Stimulated activated CD8-positive, alpha-beta memory T cell treated with anti-CD3 and anti-CD28 coated beads, Interleukin-15, amount 100 ng/mL, for 1 hour (primary cell): ENCODE measurements around the gene MLANA.
"Not testable (repeated sequence)": the region's sequence is repeated elsewhere in the genome, so short reads cannot be mapped to it uniquely, and the experiment has no call there.

Experiments used
- DNase-seq: peaks from one replicate; pipeline ENCODE4 v3.0.0-alpha.2; 2020; ENCODE audit warnings: low read depth

Gene MLANA

GRCh38 chr9:5870020-5870339 is 20.7 kb upstream of the MLANA start:
- DNase-seq, result no peak

- no peak for DNase-seq
These were observed 20.0 kb upstream of the MLANA start for GRCh38 chr9:5870691-5871090.

GRCh38 chr9:5871785-5872184 is 18.9 kb upstream of the MLANA start:
- DNase-seq, result no peak

GRCh38 chr9:5872511-5872910 is 18.2 kb upstream of the MLANA start:
- DNase-seq, result no peak

- DNase-seq, result no peak
These were observed 17.2 kb upstream of the MLANA start for GRCh38 chr9:5873439-5873838.

- no peak for DNase-seq
These were observed 16.6 kb upstream of the MLANA start for GRCh38 chr9:5874048-5874447.

- no peak for DNase-seq
These were observed 14.7 kb upstream of the MLANA start for GRCh38 chr9:5876026-5876425.

GRCh38 chr9:5876711-5877110 is 14.0 kb upstream of the MLANA start:
- DNase-seq, result no peak

- no peak for DNase-seq
These were observed 11.1 kb upstream of the MLANA start for GRCh38 chr9:5879419-5880181.

GRCh38 chr9:5882244-5883012 is 8.3 kb upstream of the MLANA start:
- not testable (repeated sequence) for DNase-seq

- DNase-seq, result no peak
These were observed 6.5 kb upstream of the MLANA start for GRCh38 chr9:5884191-5884590.

GRCh38 chr9:5886114-5886939 is 4.4 kb upstream of the MLANA start:
- peak; percentile 73 for DNase-seq

GRCh38 chr9:5892456-5893133 is 1.9 kb downstream of the MLANA start:
- DNase-seq, result no peak

- no peak for DNase-seq
These were observed 2.4 kb downstream of the MLANA start for GRCh38 chr9:5893134-5893505.

GRCh38 chr9:5893591-5894236 is 3.0 kb downstream of the MLANA start:
- no peak for DNase-seq

GRCh38 chr9:5894237-5894959 is 3.7 kb downstream of the MLANA start:
- DNase-seq, result no peak

- DNase-seq, result no peak
These were observed 5.1 kb downstream of the MLANA start for GRCh38 chr9:5895782-5896181.

- DNase-seq, result no peak
These were observed 6.2 kb downstream of the MLANA start for GRCh38 chr9:5896863-5897262.

GRCh38 chr9:5897851-5898250 is 7.2 kb downstream of the MLANA start:
- DNase-seq, result no peak

GRCh38 chr9:5899292-5899691 is 8.6 kb downstream of the MLANA start:
- no peak for DNase-seq

- DNase-seq, result no peak
These were observed 9.9 kb downstream of the MLANA start for GRCh38 chr9:5900622-5901021.
